Neuronal stem cell (in vitro differentiated cells): ENCODE data around the gene ZNF384.
A peak's percentile ranks its signal among the peaks of the same experiment; 100 is the strongest.

Experiments
- DNase-seq: peaks from one replicate; pipeline ENCODE4 v3.0.0-alpha.2; 2013; ENCODE audit warnings: low spot score
- H2AFZ ChIP-seq: one replicate; pipeline ENCODE4 v1.6.1; 2013; ENCODE audit warnings: mild to moderate bottlenecking, low read length, inconsistent platforms
- H2AK5ac ChIP-seq: 2 replicates; pipeline ENCODE4 v1.6.1; 2013; ENCODE audit warnings: low read depth, mild to moderate bottlenecking, inconsistent platforms, low read length, moderate library complexity, mixed read lengths
- H2BK120ac ChIP-seq: 2 replicates; pipeline ENCODE4 v1.6.1; 2013; ENCODE audit warnings: low read depth, mild to moderate bottlenecking, inconsistent platforms, low read length, moderate library complexity, mixed read lengths
- H2BK12ac ChIP-seq: one replicate; pipeline ENCODE4 v1.6.1; 2013; ENCODE audit warnings: low read length, inconsistent platforms
- H2BK15ac ChIP-seq: 2 replicates; pipeline ENCODE4 v1.6.1; 2013; ENCODE audit warnings: mild to moderate bottlenecking, low read length, inconsistent platforms, mixed read lengths
- H2BK5ac ChIP-seq: one replicate; pipeline ENCODE4 v1.6.1; 2013; ENCODE audit warnings: inconsistent platforms, mild to moderate bottlenecking, low read length, moderate library complexity
- H3K14ac ChIP-seq: one replicate; pipeline ENCODE4 v1.6.1; 2013; ENCODE audit warnings: low read length, inconsistent platforms
- H3K18ac ChIP-seq: 2 replicates; pipeline ENCODE4 v1.6.1; 2013; ENCODE audit warnings: low read length, inconsistent platforms
- H3K23ac ChIP-seq: 2 replicates; pipeline ENCODE4 v1.6.1; 2013; ENCODE audit warnings: low read depth, mild to moderate bottlenecking, mixed read lengths, low read length, inconsistent platforms; ENCODE audit not compliant: poor library complexity
- H3K27ac ChIP-seq: replicated peaks from 3 replicates; pipeline ENCODE4 v1.5.1; 2013; ENCODE audit warnings: low read length, inconsistent platforms
- H3K27me3 ChIP-seq, 3 experiments: 2 replicates each; pipeline ENCODE4 v1.6.1; 2013; ENCODE audit warnings: low read length in 3 of 3, mild to moderate bottlenecking in 2 of 3, inconsistent platforms in 1 of 3, low read depth in 1 of 3, mixed read lengths in 1 of 3, moderate library complexity in 1 of 3; ENCODE audit not compliant: control insufficient read depth in 3 of 3, insufficient read depth in 3 of 3
- H3K36me3 ChIP-seq, 2 donors: replicated peaks in 1 of 2; 2 replicates each; pipeline ENCODE4 v1.6.1; 2013; ENCODE audit warnings: low read length in 2 of 2; ENCODE audit not compliant: control insufficient read depth in 2 of 2, insufficient read depth in 2 of 2
- H3K4ac ChIP-seq: 2 replicates; pipeline ENCODE4 v1.6.1; 2013; ENCODE audit warnings: inconsistent platforms, mild to moderate bottlenecking, low read length, moderate library complexity
- H3K4me1 ChIP-seq, 2 donors: 1 replicate in 1 of 2; 2 replicates in 1 of 2; pipeline ENCODE4 v1.6.1; 2013; ENCODE audit warnings: low read length in 2 of 2, low read depth in 1 of 2; ENCODE audit not compliant: control insufficient read depth in 2 of 2, insufficient read depth in 1 of 2
- H3K4me2 ChIP-seq: one replicate; pipeline ENCODE4 v1.6.1; 2013; ENCODE audit warnings: mild to moderate bottlenecking, low read length, inconsistent platforms; ENCODE audit not compliant: insufficient read depth, poor library complexity, severe bottlenecking
- H3K4me3 ChIP-seq, 2 donors: 2 replicates each; pipeline ENCODE4 v1.5.1; 2013; ENCODE audit warnings: low read length in 2 of 2, mild to moderate bottlenecking in 2 of 2, inconsistent platforms in 1 of 2, moderate library complexity in 1 of 2
- H3K79me1 ChIP-seq: one replicate; pipeline ENCODE4 v1.6.1; 2013; ENCODE audit warnings: low read depth, mild to moderate bottlenecking, inconsistent platforms, low read length, moderate library complexity
- H3K9ac ChIP-seq: one replicate; pipeline ENCODE4 v1.6.1; 2013; ENCODE audit warnings: mild to moderate bottlenecking, low read depth, low read length, inconsistent platforms; ENCODE audit not compliant: poor library complexity
- H3K9me3 ChIP-seq, 2 donors: replicated peaks in 1 of 2; 2 replicates each; pipeline versions ENCODE3 to v1.6.1; 2013; ENCODE audit warnings: low read length in 2 of 2, mild to moderate bottlenecking in 2 of 2, inconsistent platforms in 1 of 2, low read depth in 1 of 2, mixed read lengths in 1 of 2, moderate library complexity in 1 of 2; ENCODE audit not compliant: control insufficient read depth in 2 of 2, insufficient read depth in 1 of 2
- H4K8ac ChIP-seq: one replicate; pipeline ENCODE4 v1.6.1; 2013; ENCODE audit warnings: low read depth, mild to moderate bottlenecking, inconsistent platforms, low read length, moderate library complexity
- H4K91ac ChIP-seq: one replicate; pipeline ENCODE4 v1.6.1; 2013; ENCODE audit warnings: low read length, low read depth, mild to moderate bottlenecking, inconsistent platforms; ENCODE audit not compliant: poor library complexity
- whole genome bisulfite sequencing, 2 donors: extraction: QIAGEN DNeasy Blood & Tissue Kit; methylation state at CpG; one replicate each; pipeline ENCODE4 v1.1.7; 2013; ENCODE audit warnings: missing lambda C conversion rate in 2 of 2, mixed read lengths in 1 of 2; ENCODE audit not compliant: insufficient read length in 2 of 2, insufficient replicate concordance in 1 of 2; ENCODE audit errors: extremely low coverage in 2 of 2; 5-methylcytosine and 5-hydroxymethylcytosine counted together

The ZNF384 gene

GRCh38 chr12:6699259-6699988 lies 10.2 kb upstream of the ZNF384 start:
- Histone ChIP-seq H3K27me3 (peaks cover 0 to 12% (median 7%) of the 10 kb centered on the region in 3 experiments), H3K18ac (peak overlapping the region; percentile 99)

GRCh38 chr12:6698352-6699046 lies 9.3 kb upstream of the ZNF384 start:
- Histone ChIP-seq H2AFZ (no peak overlapping the region), H3K4ac (no peak overlapping the region), H3K23ac (no peak overlapping the region), H3K4me2 (no peak overlapping the region), H4K8ac (no peak overlapping the region), H3K9me3 (no peaks in the 10 kb centered on the region), H3K9ac (no peak overlapping the region), H2BK12ac (no peak overlapping the region), H3K14ac (no peak overlapping the region), H2BK120ac (no peak overlapping the region), H3K4me1 (peaks cover 9 to 14% of the 10 kb centered on the region in 2 donors), H3K36me3 (peaks cover 15 to 20% of the 10 kb centered on the region in 2 donors), H2BK15ac (no peak overlapping the region), H2BK5ac (no peak overlapping the region), H4K91ac (no peak overlapping the region), H3K18ac (no peak overlapping the region), H3K27me3 (peaks cover 0 to 12% (median 7%) of the 10 kb centered on the region in 3 experiments), H3K4me3 (no peak overlapping the region), H2AK5ac (no peak overlapping the region), H3K27ac (no peak overlapping the region), H3K79me1 (peaks cover 18% of the 10 kb centered on the region)
- no peak for DNase-seq
- no CpG with 5 or more reads among the region's 8 CpGs for WGBS, 2 donors

More at GRCh38 chr12:6699259-6699988, 10.2 kb upstream of the ZNF384 start:
- peak overlapping the region; percentile 86 for H2BK12ac ChIP-seq
- peak overlapping the region; percentile 97 for H3K14ac ChIP-seq
- peak overlapping the region; percentile 94 for H3K23ac ChIP-seq
- no peaks in the 10 kb centered on the region for H3K9me3 ChIP-seq
- peak overlapping the region; percentile 100 for H3K9ac ChIP-seq
- H2AK5ac ChIP-seq = peak overlapping the region; percentile 91
- peak overlapping the region; percentile 81 to 98 for H3K4me3 ChIP-seq
- peak overlapping the region; percentile 93 for H2BK5ac ChIP-seq
- H4K91ac ChIP-seq = no peak overlapping the region
- no peak overlapping the region for H3K27ac ChIP-seq
- peak overlapping the region; percentile 58 for H3K4me2 ChIP-seq
- no peak for DNase-seq
- H2BK15ac ChIP-seq = peak overlapping the region; percentile 99
- peaks cover 15% of the 10 kb centered on the region for H3K79me1 ChIP-seq
- WGBS, 2 donors = no CpG with 5 or more reads among the region's 16 CpGs
- H3K4ac ChIP-seq = no peak overlapping the region
- H4K8ac ChIP-seq = no peak overlapping the region
- H3K4me1 ChIP-seq = peaks cover 9 to 16% of the 10 kb centered on the region in 2 donors
- peak overlapping the region; percentile 87 for H2BK120ac ChIP-seq
- peaks cover 14 to 18% of the 10 kb centered on the region in 2 donors for H3K36me3 ChIP-seq
- peak overlapping the region; percentile 97 for H2AFZ ChIP-seq

GRCh38 chr12:6697584-6698351 lies 8.6 kb upstream of the ZNF384 start:
- Histone ChIP-seq H2BK12ac (no peak overlapping the region), H3K4me1 (peaks cover 11 to 13% of the 10 kb centered on the region in 2 donors), H2AFZ (no peak overlapping the region), H3K23ac (no peak overlapping the region), H3K79me1 (peaks cover 20% of the 10 kb centered on the region), H4K91ac (no peak overlapping the region), H2BK120ac (no peak overlapping the region), H3K4me2 (no peak overlapping the region), H2BK5ac (peak overlapping the region; percentile 49), H3K27ac (no peak overlapping the region), H4K8ac (no peak overlapping the region), H3K14ac (no peak overlapping the region), H2BK15ac (no peak overlapping the region), H3K4me3 (no peak overlapping the region), H3K27me3 (peaks cover 0 to 12% (median 7%) of the 10 kb centered on the region in 3 experiments), H3K18ac (no peak overlapping the region), H3K9me3 (no peaks in the 10 kb centered on the region), H3K36me3 (peaks cover 15 to 20% of the 10 kb centered on the region in 2 donors), H3K4ac (no peak overlapping the region), H2AK5ac (peak overlapping the region; percentile 94), H3K9ac (peak overlapping the region; percentile 12)
- WGBS, 2 donors = no CpG with 5 or more reads among the region's 17 CpGs
- peak; percentile 21 for DNase-seq
